Ishikawa (cell line): Measurements from ENCODE around the gene TBK1.

ENCODE experiments used
- CREB1 ChIP-seq: IDR thresholded peaks from 2 replicates; pipeline ENCODE4 v1.6.1; 2012; ENCODE audit warnings: low read depth
- EGR1 ChIP-seq: IDR thresholded peaks from 2 replicates; pipeline ENCODE4 v1.6.1; 2012
- NFIC ChIP-seq: IDR thresholded peaks from 2 replicates; pipeline ENCODE4 v1.6.1; 2012
- REST ChIP-seq: IDR thresholded peaks from 2 replicates; pipeline ENCODE4 v1.6.1; 2012; ENCODE audit warnings: low read depth, mild to moderate bottlenecking
- YY1 ChIP-seq: IDR thresholded peaks from 2 replicates; pipeline ENCODE4 v1.6.1; 2012; ENCODE audit warnings: low read depth
- TF ChIP-seq, protein P1 (sequence below): IDR thresholded peaks from 2 replicates; pipeline ENCODE4 v1.6.1; 2012

DNA sequence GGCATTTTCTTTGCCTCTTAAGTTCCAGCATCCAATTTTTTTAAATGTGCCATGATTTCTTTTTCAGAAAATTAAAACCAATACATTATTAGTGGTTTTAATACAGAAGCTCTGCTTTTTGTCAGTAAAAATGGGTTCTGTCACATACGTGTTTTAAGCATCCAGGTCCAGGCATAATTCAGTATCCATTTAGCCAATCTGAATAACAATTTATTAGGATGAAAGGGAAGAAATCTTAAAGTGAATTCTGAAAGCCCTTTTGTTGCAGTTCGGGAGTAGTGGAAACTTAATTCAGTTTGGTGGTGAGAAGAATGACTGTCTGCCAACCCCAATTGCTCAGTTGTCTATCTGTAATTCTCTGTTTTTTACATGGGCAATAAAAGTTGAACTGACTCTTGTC lies 40.5 kb upstream of the TBK1 start:
- TF ChIP-seq CREB1, result no peak
- TF ChIP-seq NFIC, result no peak
- TF ChIP-seq REST, result no peak
- TF ChIP-seq YY1, result no peak
- TF ChIP-seq EGR1, result no peak
- TF ChIP-seq, protein P1, sequence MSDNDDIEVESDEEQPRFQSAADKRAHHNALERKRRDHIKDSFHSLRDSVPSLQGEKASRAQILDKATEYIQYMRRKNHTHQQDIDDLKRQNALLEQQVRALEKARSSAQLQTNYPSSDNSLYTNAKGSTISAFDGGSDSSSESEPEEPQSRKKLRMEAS, result no peak
